Karpas-422 (cell line): ENCODE results near the gene AP2S1. TPM values are rescaled to one million over a fixed set of nuclear protein-coding genes. Genes with fewer than 3 reads are reported as not detected.
"Not testable (repeated sequence)": the region's sequence is repeated elsewhere in the genome, so short reads cannot be mapped to it uniquely, and the experiment has no call there.

Experiments used
- DNase-seq: peaks from one replicate; pipeline ENCODE4 v3.0.0-alpha.2; 2015
- H2AFZ ChIP-seq: fragments of 200-600 bp; sonication (generic); 2 replicates; pipeline ENCODE4 v1.6.1; 2014; ENCODE audit warnings: antibody characterized with exemption, low read length, mixed read lengths
- H3K27ac ChIP-seq: fragments of 200-600 bp; sonication (generic); 2 replicates; pipeline ENCODE4 v1.5.1; 2014; ENCODE audit warnings: mild to moderate bottlenecking, low read length, moderate library complexity
- H3K27me3 ChIP-seq: fragments of 200-600 bp; sonication (generic); 2 replicates; pipeline ENCODE4 v1.6.1; 2014; ENCODE audit warnings: low read length, mixed read lengths
- H3K36me3 ChIP-seq: fragments of 200-600 bp; sonication (generic); 2 replicates; pipeline ENCODE4 v1.6.1; 2014; ENCODE audit warnings: low read length, mixed read lengths; ENCODE audit not compliant: insufficient read depth
- H3K4me1 ChIP-seq: fragments of 200-600 bp; sonication (generic); 2 replicates; pipeline ENCODE4 v1.6.1; 2014; ENCODE audit warnings: mild to moderate bottlenecking, low read length, mixed read lengths
- H3K4me2 ChIP-seq: fragments of 200-600 bp; sonication (generic); 2 replicates; pipeline ENCODE4 v1.6.1; 2014; ENCODE audit warnings: low read length, low read depth, mild to moderate bottlenecking; ENCODE audit not compliant: poor library complexity, severe bottlenecking
- H3K4me3 ChIP-seq: fragments of 200-600 bp; sonication (generic); 2 replicates; pipeline ENCODE4 v1.5.1; 2014; ENCODE audit warnings: mild to moderate bottlenecking, antibody characterized with exemption, low read length, mixed read lengths
- H3K79me2 ChIP-seq: fragments of 200-600 bp; sonication (generic); 2 replicates; pipeline ENCODE4 v1.6.1; 2014; ENCODE audit warnings: mild to moderate bottlenecking, low read length, mixed read lengths
- H3K9ac ChIP-seq: fragments of 200-600 bp; sonication (generic); 2 replicates; pipeline ENCODE4 v1.6.0; 2014; ENCODE audit warnings: low read length
- H3K9me2 ChIP-seq: fragments of 200-600 bp; sonication (generic), shearing (Covaris generic); replicated peaks from 2 replicates; pipeline ENCODE4 v1.6.0; 2014; ENCODE audit warnings: mild to moderate bottlenecking, low read length, moderate library complexity; ENCODE audit not compliant: insufficient read depth
- H3K9me3 ChIP-seq: fragments of 300-700, 200-600 bp; sonication (generic); 2 replicates; pipeline ENCODE4 v1.6.1; 2014; ENCODE audit warnings: low read length, mixed read lengths
- H4K20me1 ChIP-seq: fragments of 200-600 bp; sonication (generic); 2 replicates; pipeline ENCODE4 v1.6.1; 2014; ENCODE audit warnings: mild to moderate bottlenecking, antibody characterized with exemption, low read length, low read depth; ENCODE audit not compliant: insufficient read depth
- total RNA-seq: library from RNA; depleted of rRNA; stranded (reverse); fragments of >200 nt; shearing (Covaris generic); gene quantifications from 2 replicates; pipeline ENCODE4 v1.2.3, GENCODE V29; 2014; ENCODE audit warnings: low replicate concordance

Gene AP2S1
- total RNA-seq, 1 experiment from 2014 or later, result 63.7 TPM

GRCh38 chr19:46815833-46816627 is 34.6 kb downstream of the AP2S1 start:
- Histone ChIP-seq H2AFZ (no peak overlapping the region), H3K4me2 (no peak overlapping the region)

DNA sequence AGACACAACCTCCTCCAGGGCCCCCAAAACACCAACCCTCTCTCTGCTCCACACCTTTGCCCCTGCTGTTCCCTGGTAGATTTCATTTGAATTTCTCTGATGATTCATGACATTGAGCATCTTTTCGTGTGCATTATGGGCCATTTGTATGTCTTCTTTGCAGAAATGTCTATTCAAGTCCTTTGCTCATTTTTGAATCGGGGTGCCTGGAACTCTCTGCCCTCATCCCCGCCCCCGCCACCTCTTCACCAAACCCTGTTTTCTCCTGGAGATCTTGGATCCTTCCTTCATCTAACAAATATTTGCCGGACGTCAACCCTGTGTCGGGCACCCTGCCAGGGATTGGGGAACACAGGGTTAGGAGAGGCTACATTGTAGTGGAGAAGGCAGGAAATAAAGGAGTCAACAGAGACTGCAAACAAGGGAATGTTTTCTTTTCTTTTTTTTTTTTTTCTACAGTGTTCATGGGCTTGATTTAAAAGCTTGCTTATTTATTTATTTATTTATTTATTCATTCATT is 36.7 kb downstream of the AP2S1 start:
- Histone ChIP-seq H3K27me3 (no peaks in the 10 kb centered on the region), H2AFZ (no peak overlapping the region), H3K79me2 (no peaks in the 10 kb centered on the region), H3K9ac (no peak overlapping the region), H4K20me1 (no peaks in the 10 kb centered on the region), H3K4me2 (no peak overlapping the region), H3K36me3 (no peaks in the 10 kb centered on the region), H3K9me2 (no peaks in the 10 kb centered on the region), H3K4me3 (no peak overlapping the region), H3K9me3 (peaks cover 2% of the 10 kb centered on the region; the same call in 1 of the 2 replicates), H3K27ac (no peak overlapping the region), H3K4me1 (no peaks in the 10 kb centered on the region)
- DNase-seq, result no peak

More at GRCh38 chr19:46815833-46816627, 34.6 kb downstream of the AP2S1 start:
- H4K20me1 ChIP-seq, result no peaks in the 10 kb centered on the region
- no peak overlapping the region for H3K27ac ChIP-seq
- H3K79me2 ChIP-seq, result no peaks in the 10 kb centered on the region
- no peak for DNase-seq
- no peak overlapping the region for H3K4me3 ChIP-seq
- no peaks in the 10 kb centered on the region for H3K4me1 ChIP-seq
- H3K9me2 ChIP-seq, result no peaks in the 10 kb centered on the region
- no peaks in the 10 kb centered on the region for H3K36me3 ChIP-seq
- H3K27me3 ChIP-seq, result no peaks in the 10 kb centered on the region
- H3K9me3 ChIP-seq, result peaks cover 3% of the 10 kb centered on the region; the same call in 1 of the 2 replicates
- no peak overlapping the region for H3K9ac ChIP-seq

DNA sequence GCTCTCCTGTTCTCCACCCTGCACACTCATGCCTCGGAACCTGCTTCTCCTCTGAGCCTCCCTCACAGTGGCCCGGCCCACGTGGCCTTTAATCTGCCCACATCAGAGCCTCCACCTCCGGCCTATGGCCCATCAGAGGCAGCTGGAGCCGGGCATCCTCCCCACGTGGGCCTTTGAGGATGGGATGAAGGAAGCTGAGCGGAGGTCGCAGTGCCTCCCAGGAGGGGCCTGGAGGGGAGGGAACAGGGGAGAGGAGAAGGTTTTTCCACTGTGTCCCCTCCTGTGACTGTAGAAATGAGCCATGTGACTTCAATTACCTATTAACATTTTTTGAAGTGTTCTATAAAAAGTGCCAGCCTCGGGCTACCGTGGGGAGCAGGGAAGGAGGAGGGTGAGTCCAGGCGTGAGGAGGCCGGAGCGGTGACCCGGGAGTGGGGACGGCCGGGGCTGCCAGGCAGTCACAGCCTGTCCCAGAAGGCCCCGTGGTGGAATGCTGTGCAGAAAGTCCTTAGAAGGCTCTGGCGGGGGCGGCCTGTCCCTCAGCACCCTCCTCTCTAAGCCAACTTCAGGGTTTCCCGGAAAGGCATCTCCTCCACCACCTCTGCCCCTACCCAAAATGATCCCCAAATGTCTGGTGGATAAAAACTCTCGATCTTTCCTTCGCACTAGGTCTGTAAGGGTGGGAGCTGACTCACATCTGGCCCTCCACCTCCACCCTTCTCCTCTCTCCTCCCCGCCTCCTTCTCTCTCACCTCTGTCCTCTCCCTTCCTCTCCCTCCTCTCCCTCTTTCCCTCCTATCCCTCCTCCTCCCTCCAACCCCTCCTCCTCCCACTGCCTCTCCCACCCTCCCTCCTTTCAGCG is 37.4 kb downstream of the AP2S1 start:
- Histone ChIP-seq H3K9ac (no peak overlapping the region), H3K79me2 (no peaks in the 10 kb centered on the region), H3K4me3 (no peak overlapping the region), H3K9me2 (no peaks in the 10 kb centered on the region), H3K4me2 (no peak overlapping the region), H3K4me1 (no peaks in the 10 kb centered on the region), H3K9me3 (no peaks in the 10 kb centered on the region), H4K20me1 (no peaks in the 10 kb centered on the region), H3K27me3 (no peaks in the 10 kb centered on the region), H2AFZ (no peak overlapping the region), H3K27ac (no peak overlapping the region), H3K36me3 (no peaks in the 10 kb centered on the region)
- DNase-seq, result no peak

- Histone ChIP-seq H3K79me2 (no peaks in the 10 kb centered on the region), H3K9me3 (no peaks in the 10 kb centered on the region), H3K9me2 (no peaks in the 10 kb centered on the region), H3K4me2 (no peak overlapping the region), H3K27me3 (no peaks in the 10 kb centered on the region), H3K36me3 (no peaks in the 10 kb centered on the region), H3K4me3 (no peak overlapping the region), H4K20me1 (no peaks in the 10 kb centered on the region), H3K4me1 (no peaks in the 10 kb centered on the region), H2AFZ (no peak overlapping the region), H3K27ac (no peak overlapping the region), H3K9ac (no peak overlapping the region)
- no peak for DNase-seq
Observed at GRCh38 chr19:46809534-46810272, 40.9 kb downstream of the AP2S1 start.

DNA sequence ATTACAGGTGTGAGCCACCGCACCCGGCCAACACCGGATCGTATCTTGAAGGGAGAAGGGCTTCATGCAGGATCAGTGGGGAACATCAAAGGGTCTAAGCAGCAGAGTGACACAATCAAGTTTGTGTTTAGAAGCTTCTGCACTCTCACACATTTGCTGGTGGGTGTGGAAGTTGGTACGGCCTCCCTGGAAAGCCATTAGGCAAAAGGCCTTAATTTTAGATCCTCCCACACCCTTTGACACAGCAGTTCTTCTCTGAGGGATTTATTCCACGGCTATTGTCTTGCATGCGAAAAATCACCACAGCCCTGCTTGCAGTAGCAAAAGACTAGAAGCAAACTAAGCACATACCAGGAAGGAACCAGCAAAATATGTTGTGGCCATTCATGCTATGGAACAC is 44.0 kb downstream of the AP2S1 start:
- H3K4me1 ChIP-seq, result no peaks in the 10 kb centered on the region

GRCh38 chr19:46804432-46804831 is 46.2 kb downstream of the AP2S1 start:
- not testable (repeated sequence) for H3K9ac ChIP-seq, H3K36me3 ChIP-seq, H3K4me1 ChIP-seq, H3K9me2 ChIP-seq, H3K4me3 ChIP-seq, H3K27ac ChIP-seq, DNase-seq, H3K79me2 ChIP-seq, H4K20me1 ChIP-seq, H3K4me2 ChIP-seq, H2AFZ ChIP-seq, H3K27me3 ChIP-seq, H3K9me3 ChIP-seq

More for the DNA sequence above, 44.0 kb downstream of the AP2S1 start:
- no peak overlapping the region for H2AFZ ChIP-seq
- no peaks in the 10 kb centered on the region for H3K36me3 ChIP-seq
- no peak overlapping the region for H3K27ac ChIP-seq
- H3K4me3 ChIP-seq, result no peak overlapping the region
- H3K79me2 ChIP-seq, result no peaks in the 10 kb centered on the region
- H3K9me2 ChIP-seq, result no peaks in the 10 kb centered on the region
- no peak overlapping the region for H3K4me2 ChIP-seq
- no peak for DNase-seq
- H4K20me1 ChIP-seq, result no peaks in the 10 kb centered on the region
- no peaks in the 10 kb centered on the region for H3K9me3 ChIP-seq
- H3K27me3 ChIP-seq, result no peaks in the 10 kb centered on the region
- no peak overlapping the region for H3K9ac ChIP-seq

GRCh38 chr19:46803555-46803954 is 47.1 kb downstream of the AP2S1 start:
- no peak overlapping the region for H2AFZ ChIP-seq
- H3K79me2 ChIP-seq, result no peaks in the 10 kb centered on the region
- H3K4me1 ChIP-seq, result no peaks in the 10 kb centered on the region
- H3K4me2 ChIP-seq, result no peak overlapping the region
- no peak overlapping the region for H3K9ac ChIP-seq
- H3K27me3 ChIP-seq, result no peaks in the 10 kb centered on the region
- DNase-seq, result no peak
- H3K36me3 ChIP-seq, result no peaks in the 10 kb centered on the region
- H3K27ac ChIP-seq, result no peak overlapping the region
- no peaks in the 10 kb centered on the region for H3K9me3 ChIP-seq
- no peaks in the 10 kb centered on the region for H4K20me1 ChIP-seq
- H3K4me3 ChIP-seq, result no peak overlapping the region
- no peaks in the 10 kb centered on the region for H3K9me2 ChIP-seq
